Measurements from ENCODE around the gene RNASE13.
A peak's percentile ranks its signal among the peaks of the same experiment; 100 is the strongest.
"Not testable (repeated sequence)": the region's sequence is repeated elsewhere in the genome, so short reads cannot be mapped to it uniquely, and the experiment has no call there.

RNASE13 gene

DNA sequence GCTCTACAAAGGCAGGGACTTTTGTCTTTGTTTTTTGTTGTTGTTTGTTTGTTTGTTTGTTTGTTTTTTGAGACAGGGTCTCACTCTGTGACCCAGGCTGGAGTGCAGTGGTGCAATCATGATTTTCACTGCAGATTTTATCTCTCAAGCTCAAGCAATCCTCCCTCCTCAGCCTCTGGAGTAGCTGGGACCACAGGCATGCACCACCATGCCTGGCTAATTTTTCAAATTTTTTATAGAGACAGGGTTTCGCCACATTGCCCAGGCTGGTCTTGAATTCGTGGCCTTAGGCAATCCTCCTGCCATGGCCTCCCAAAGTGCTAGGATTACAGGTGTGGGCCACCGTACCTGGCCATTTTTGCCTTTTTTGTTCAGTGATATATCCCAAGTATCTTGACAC lies 6.3 kb upstream of the RNASE13 start:
- DNase-seq = not testable (repeated sequence)

DNA sequence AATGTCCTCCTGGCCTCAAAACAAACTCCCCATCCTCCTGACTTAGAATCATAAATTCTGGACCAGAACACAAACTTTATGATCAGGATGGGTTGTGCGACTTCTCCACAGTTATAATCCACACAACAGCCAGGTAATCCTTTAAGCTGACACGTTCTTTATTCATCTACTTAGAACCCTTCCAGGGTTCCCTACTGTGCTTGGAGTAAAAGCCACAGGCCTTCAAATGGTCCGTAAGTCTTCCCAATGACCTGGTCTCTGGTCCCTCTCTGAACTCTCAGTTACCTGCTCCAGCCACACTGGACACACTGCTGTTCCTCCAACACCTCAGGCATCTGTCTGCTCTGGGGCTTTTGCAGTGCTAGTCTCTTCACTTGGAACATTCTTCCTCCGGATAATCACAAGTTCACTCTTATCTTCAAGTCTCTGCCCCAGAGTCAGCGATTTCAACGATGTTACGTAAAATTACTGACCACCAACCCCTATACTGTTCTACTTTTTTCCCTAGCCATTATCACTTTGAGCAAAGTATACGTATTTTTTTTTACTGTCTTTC lies 5.8 kb upstream of the RNASE13 start:
- no peak for DNase-seq

DNA sequence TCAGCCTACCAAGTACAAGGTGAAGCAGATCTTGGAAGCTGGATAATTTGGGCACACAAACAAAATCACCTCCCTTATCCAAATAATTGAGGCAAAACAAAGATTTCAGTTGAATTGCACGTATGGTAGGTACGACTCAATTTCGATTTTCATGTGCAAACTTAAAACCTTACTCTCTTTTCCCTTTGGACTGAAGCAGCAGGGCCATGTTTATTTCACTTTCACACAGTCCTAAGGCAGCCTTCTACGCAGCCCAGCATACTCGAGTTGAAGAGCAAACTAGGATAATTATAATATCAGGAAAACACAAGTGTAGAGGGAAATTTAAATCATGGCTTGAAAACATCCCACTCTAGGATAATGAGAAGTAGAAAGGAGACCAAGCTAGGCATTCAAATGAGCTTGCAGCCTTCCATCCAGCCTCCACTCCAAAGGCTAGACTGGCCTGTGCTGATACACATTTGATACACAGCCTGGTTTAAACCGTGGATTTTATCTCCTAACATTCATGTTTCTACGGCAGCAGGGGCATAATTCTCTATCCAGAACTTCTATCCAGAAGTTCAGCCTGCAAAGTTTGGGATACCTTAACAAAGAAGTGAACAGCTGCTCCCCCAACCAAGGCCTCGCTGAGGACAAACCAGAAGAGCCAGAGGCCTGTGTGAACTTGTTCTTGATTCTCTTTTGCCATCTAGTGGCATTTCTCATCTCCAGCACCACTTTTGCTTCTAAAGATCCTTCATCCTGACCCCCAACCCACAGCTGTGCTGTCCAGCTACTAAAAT lies 5.2 kb upstream of the RNASE13 start:
- peak; percentile 4 for DNase-seq

DNA sequence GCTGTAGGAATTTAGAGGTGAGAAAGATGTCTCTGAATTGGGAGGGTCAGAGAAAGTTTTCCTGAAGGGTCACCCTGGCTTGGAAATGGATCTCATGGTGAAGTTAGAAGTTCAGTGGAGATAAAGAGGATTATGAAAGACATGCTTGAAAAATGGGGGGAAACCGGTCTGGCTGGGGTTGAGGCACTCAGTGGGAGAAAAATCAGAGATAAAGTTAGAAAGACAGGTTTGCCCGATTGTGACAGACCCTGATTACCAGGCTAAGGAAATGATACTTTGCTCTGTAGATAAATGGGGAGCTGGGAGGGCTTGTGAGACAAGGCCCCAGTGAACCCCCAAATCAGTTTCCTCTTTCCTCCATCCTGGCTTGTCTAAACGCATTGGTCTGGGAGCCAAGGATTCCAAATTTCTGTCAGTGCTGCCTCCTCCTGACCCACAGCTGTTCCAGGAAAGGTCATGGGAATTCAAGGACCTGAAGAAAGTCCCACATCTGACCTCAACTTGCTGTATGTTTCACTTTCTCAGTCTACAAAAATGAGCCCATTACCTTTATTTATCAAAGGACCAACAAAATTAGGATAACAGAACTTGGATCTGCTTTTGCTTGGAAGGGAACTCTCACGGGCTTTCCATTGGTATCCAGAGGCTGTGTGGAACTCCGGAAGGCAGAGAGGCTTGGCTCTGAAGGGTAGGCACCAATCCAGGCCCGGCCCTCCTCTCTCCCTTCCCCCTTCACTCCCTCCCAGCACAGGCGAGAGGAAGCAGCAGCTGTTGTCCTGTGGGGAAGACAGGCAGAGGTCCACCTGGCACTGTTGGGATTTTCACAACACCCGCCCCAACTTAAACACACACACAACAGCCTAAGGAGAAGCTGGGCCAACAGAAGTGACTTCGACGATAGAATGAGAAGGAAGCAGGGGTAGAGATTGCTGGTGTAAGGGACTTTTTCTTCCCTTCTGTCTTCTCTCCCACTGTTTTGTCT lies 4.1 kb upstream of the RNASE13 start:
- DNase-seq = no peak

DNA sequence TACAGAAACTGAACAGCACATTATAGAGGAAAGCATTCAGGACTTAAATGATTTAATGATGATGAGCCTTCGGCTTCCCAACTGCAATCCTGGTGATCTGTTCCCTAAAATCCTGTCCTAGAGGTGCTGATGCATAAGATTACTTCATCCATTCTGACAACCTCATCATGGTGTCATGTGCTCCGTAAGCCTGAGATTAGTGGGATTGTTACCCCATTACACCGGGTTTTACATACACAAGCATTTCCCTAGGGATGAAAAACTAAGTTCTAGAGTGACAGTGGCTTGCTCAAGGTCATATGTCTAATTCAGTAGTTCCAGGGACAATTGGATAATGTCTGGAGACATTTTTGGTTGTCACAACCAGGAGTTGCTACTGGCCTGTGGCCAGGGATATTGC lies 2.5 kb upstream of the RNASE13 start:
- DNase-seq = no peak

DNA sequence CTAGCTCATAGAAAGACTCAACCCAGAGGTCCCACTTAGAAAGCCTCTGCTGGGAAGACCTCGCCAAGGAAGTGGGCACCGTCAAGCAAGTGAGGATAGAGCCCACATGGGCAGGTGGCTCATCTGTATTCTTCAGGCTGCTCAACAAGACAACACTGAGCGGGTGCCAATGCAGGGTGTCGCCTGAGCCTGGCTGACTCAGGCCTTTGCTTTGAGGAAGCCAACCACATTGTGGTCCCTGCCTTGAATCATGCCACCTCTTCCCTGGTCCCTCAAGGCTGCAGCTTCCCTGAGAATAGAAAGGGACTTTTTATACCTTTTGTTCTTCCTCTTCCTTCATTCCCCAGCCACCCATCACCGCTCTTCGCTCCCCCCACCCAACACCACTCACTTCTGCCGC lies 2.1 kb upstream of the RNASE13 start:
- no peak for DNase-seq

DNA sequence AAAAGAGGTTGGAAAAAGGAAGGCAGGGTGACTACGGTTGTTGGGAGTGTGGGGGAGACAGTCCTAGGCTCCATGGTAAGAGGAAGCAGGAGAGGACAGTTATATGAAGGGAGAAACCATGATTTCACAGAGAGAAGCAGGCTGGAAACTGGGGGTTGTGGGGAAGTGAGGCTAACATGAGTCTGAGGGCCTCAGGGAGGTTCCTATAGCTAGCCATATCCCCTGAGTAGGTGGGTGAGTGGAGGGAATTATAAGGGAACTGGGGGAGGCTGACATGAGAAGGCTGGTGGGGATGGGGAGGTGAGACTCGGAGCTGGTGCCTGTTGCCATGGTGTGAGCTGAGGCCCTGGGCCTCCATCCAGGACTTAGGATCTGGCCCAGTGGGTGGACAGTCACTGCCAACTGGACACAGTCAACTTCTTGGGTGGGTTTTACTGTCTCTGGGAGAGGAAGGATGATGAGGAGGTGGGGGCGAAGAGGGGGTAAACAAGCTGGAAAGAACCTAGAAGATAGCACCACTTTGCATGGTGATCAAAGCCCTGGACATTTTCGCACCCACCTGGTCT lies 1.4 kb downstream of the RNASE13 start:
- DNase-seq = no peak

DNA sequence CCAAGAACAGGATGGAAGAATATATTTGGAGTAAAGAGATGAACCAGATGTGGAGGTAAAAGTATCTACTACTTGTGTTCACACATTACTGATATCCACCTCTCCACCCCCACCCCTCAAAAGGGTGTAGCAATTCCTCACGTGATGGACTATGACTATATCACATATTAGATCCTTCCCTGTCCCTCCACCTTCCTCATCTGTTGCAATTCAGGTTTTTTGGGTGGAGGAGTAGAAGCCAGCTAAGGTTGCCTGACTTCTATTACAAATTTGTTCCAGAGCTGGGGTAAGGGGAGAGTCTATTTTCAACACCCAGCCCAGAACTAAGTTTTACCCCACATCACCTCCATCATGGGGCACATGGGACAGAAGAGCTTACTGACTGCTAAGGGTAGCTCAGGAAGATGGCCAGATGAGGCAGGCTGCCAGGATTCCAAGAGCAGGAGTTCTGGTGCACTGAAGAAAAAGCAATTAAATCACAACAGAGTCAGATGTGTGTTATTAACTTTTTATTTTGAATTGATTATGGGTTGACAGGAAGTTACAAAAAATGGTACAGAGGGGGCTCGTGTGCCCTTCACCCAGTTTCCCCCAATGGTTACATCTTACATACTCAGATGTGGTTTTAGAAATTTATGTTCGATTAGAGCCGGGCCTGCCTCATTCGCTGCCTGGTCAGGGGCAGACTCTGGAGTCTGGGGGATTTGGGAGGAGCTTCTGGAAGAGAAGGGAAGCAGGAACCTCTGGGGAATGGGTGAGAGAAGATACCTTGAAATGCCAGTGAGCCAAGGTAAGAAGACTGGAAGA lies 2.1 kb downstream of the RNASE13 start:
- no peak for DNase-seq

DNA sequence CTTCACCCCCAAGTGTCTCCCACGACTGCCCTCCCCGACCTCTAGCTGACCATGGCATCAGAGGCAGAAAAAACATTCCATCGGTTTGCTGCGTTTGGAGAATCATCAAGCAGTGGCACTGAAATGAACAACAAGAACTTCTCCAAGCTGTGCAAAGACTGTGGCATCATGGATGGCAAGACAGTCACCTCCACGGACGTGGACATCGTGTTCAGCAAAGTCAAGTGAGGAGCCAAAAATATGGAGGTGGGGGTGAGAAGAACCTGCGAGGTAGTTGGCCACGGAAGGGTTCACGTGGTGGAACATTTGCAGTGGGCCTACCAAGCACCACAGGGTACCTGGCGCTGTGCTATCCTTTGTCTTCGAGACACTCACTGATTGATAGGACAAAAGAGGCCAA lies 4.1 kb downstream of the RNASE13 start:
- DNase-seq = no peak

DNA sequence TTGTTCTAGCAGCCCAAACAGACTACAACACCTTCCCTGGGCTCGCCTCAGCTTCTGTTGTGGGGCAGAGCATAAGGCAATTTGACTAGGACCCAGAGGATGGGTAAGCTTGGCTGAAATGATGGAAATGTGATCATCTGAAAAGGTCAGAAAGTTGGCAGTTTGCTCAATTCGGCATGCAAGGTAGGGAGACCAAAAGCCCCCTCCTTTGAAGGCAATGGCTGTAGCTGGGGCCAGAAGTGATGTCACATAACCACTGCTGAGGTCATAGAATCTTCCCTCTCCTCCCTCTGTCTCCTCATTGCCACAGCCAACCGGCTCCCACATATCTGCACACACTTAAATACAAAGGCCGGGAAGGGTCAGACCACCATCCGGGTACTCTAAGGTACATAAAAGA lies 4.7 kb downstream of the RNASE13 start, which contains the start of gene TPPP2:
Gene TPPP2 (plus strand): TSS at position 301 of the 400 bp plus-strand sequence. CDS start 365 bp downstream, outside the sequence.
- no peak for DNase-seq

DNA sequence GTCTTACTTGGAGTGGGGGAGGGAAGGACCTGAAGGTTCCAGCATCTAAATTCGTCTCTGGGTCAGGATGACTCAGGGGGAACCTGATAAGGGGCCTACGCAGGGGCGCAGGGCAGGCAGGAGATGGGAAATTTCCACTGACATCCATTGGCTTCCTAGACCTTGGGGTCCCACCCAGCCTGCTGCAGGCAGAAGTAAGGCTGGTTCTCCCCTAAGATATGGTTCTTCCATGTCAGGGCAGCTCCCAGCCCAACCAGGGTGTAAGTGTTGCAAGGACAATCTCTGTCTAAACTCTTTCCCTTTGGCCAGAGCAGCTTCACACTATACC lies 7.7 kb downstream of the RNASE13 start:
- DNase-seq = no peak

DNA sequence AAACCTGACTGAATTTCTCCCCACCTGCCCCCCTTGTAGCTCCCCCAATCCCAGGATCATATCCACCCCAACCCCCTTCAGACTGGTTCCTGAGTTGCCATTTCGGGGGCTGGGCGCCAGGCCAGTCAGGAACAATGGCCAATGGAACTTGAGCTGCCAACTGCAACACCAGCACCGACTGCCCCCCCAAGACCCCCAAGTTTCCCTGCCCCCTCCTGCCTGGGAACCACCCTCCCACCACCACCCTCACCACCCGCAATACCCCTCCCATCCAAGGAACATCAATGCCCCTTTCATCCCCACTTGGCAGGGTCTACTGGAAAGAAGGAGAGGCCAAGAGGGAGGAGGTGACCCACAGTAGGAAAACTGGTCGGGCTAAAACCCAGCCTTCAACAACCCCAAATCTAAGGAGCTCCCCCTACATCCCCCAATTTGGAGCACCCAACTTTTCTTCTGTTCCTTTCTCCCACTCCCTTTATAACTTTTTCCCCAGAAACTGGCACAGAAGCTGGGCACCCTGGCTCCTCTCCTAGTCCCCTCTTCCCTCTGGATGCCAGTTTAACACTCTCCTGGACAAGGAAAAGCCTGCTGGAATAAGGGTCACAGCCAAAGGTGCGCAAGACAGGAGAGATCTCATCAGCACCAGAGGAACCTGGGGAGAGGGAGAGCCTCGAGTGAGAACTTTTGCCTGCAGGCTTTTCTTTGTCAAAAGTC lies 8.2 kb downstream of the RNASE13 start:
- no peak for DNase-seq

DNA sequence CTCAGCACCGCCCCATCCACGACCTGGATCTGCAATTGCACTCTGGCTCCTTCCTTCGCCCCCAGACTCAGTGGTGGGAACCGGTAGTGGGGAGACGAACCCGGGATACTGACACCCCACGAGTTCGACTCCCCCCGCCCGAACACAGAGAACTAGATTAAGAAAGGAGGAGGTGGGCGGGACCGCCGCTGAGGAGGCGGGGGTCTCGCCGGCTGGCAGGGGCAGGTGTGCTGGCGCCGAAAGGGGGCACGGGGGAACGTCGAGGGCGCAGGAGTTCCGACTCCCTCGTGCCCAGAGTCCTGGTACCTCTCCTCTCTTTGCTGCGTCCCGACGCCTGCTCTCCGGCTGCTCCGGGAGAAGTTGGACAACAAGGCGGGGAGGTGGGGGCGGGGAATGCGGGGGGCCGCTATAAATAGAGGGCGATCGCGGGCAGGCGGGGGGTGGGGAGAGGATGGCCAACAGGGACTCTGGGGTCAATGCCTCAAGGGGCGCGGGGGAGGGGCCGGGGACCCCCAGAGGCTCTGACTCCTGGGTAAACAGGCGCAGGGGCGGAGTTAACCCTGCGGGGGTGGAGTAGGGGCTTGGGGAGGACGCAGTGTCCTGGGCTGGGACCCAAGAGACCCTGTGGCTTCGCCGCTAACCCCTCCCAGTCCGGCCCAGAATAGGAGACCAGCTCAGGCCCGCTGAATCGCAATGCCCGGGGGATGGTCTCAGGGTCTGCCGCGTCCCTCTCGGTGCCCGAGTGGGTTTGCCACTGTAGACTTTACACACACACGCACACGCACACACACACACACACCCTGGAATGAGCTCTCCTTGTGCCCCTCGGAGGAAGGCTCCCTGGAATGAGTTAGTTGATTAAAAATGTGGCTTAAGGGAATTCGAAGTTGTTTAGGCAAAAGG lies 9.0 kb downstream of the RNASE13 start:
- peak; percentile 23 for DNase-seq

DNA sequence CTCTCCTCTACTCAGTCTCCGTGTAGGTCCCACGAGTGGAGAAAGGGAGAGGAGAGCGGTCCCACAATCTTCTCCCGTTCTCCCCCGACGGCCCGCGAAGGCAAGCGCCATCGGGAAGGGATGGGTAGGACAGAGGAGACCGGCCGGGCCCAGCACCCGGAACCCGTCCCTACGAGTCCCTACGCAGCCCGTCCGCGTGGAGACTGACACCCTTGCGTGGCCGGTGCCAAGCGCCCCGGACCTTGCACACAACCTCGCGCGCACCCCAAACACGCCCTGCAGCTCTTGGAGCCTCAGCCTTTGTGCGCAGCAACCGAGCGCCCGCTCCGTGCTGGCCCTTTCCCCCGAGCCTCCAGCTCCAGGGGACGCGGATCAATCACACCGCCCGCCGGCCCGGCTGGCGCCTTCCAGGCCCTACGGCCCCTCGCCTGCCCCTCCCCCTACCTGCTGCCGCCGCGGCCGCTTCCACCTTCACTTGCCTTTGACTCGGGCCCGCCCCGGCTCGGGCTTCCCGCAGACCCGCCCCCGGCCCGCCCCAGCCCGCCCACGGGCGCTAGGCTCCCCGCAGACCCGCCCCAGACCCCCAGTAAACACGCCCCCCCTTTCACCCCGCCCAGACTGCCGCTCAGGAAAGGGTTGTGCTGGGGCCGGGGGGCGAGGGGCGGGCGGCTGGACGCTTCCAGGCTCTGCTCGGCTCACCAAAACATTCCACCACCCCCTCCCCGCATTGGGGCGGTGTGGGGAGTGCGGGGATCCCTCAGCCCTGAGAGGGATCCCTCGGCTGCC lies 9.8 kb downstream of the RNASE13 start, which contains the start of gene NDRG2:
Gene NDRG2 (minus strand): TSS at position 477 of the 786 bp plus-strand sequence. CDS start 1,746 bp downstream, outside the sequence.
- peak; percentile 74 for DNase-seq

DNA sequence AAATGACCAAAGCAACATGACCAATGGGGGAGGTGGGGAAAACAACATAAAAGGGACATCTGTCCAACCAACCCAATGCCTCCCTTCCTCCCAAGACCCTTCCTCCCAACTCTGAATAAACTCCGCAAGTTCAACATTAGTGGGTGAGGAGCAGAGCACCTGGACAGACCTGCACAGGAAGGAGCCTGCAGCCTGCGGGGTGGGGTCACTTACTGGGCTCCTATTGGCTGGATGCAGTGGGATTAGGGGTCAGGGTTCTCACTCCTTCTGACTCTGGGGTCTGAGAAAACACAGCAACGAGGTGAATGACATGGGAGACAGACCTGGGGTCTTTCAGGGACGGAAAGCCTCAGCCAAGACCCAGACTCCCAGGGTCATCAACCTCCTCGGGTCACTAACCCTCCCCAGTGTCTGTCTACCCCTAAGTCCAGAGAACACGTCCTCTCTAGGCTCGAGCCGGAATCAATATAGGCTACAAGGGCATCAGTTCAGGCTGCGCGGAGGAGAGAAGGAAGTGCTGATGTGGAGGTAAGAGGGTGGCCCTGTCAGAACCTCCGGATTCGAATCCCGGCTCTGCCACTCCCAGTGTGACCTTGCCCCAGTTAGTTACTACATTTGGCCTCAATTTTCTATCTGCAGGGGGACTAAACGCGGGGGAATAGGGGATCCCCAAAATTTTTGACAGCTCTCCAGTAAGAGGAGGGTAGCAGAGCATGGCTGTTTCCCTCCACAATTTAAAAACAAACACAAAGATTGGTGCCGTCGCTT lies 10.6 kb downstream of the RNASE13 start:
- DNase-seq = no peak

DNA sequence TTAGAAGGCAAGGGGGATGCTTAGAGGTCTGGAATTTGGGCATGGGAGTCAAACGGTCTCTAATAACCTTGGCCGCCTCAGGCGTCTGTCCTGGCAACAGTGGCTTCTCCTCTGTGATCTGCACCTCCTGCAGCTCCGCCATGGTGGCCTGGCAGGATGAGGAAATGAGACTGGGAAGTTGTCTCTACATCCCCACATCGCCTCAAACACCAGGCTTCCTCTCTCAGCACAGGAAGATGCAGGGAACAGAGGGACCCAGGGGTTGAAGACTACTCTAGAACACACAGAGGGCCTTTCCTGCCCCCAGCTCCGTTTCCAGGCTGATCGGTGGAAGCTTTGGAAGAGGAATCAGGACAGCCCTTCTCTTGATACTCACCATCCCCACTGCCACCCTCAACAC lies 11.4 kb downstream of the RNASE13 start:
- DNase-seq = no peak

DNA sequence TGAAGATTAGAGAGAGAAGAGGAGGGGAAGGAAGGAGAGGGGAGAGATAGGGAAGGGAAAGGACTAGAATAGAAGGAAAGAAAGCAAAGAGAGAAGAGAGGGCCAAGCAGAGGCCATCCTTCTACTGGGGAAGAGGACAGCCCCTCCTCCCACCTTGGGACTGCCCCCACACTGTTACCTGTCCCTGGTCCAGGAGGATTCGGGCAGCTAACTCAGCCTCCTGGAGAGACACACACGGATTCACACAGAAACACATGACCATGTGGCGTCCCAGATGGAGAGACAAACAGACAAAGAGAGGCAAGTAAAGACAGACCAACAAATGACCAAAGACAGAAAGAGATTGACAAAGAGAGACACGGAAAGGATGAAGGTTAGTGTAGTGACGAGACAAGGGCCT lies 11.9 kb downstream of the RNASE13 start:
- DNase-seq = no peak

DNA sequence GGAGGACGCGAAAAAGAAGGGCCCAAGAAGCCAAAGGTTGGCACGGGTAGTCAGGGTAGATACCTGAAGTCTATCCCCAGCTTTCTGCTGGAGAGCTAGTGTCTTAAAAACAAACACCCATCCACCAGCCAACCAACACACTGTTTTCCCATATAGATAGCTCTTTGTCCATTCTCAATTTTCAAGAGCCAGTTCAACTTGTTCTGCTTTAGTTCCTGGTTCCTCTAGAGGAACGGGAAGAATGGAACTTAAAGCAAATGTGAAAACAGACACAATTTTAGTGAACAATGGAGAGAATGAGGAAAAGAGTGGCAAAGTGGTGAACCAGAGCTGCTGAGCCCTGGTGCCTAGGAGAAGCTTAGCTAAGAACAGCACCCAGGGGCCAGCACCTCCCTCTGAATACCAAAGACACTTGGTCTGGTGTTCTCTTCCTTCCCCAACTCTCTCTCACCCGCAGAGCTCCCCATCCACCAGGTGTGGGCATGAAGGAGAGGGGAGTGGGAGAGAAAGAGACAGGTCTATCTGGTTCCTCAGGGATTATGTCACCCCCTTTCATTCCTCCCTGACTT lies 13.5 kb downstream of the RNASE13 start:
- no peak for DNase-seq

Measured in effector CD8-positive, alpha-beta T cell (primary cell).